ENCODE results near the gene VPS50. TPM values are rescaled to one million over a fixed set of nuclear protein-coding genes. Genes with fewer than 3 reads are reported as not detected.
A peak's percentile ranks its signal among the peaks of the same experiment; 100 is the strongest.

VPS50 gene
- total and polyA plus RNA-seq, 10 of the 15 experiments (the other 5 are each of a cell fraction or from before 2014, with no cell fraction given) = 4.0 to 22.0 (median 16.2) TPM

- H4K20me1 ChIP-seq (ENCODE audit: control insufficient read depth, insufficient read depth) = no peaks in the 10 kb centered on the region
- no peaks in the 10 kb centered on the region for H3K36me3 ChIP-seq (ENCODE audit: control insufficient read depth in 2 of 2, insufficient read depth in 2 of 2, low read length in 1 of 2)
- FAIRE-seq (no peak), ATAC-seq (peak; percentile 69), DNase-seq (ENCODE audit: low read depth, low spot score) (no peak)
- TF ChIP-seq, protein P1, sequence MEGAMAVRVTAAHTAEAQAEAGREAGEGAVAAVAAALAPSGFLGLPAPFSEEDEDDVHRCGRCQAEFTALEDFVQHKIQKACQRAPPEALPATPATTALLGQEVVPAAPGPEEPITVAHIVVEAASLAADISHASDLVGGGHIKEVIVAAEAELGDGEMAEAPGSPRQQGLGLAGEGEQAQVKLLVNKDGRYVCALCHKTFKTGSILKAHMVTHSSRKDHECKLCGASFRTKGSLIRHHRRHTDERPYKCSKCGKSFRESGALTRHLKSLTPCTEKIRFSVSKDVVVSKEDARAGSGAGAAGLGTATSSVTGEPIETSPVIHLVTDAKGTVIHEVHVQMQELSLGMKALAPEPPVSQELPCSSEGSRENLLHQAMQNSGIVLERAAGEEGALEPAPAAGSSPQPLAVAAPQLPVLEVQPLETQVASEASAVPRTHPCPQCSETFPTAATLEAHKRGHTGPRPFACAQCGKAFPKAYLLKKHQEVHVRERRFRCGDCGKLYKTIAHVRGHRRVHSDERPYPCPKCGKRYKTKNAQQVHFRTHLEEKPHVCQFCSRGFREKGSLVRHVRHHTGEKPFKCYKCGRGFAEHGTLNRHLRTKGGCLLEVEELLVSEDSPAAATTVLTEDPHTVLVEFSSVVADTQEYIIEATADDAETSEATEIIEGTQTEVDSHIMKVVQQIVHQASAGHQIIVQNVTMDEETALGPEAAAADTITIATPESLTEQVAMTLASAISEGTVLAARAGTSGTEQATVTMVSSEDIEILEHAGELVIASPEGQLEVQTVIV (IDR thresholded peaks at IDR 0.05; ENCODE audit: borderline replicate concordance, partially characterized antibody) = no peak
- TF ChIP-seq ZNF217 (IDR thresholded peaks at IDR 0.05) (no peak), KAT2A (conservative IDR thresholded peaks at IDR 0.05; ENCODE audit: control insufficient read depth, low read depth, low read length) (no peak), RUNX3 (IDR thresholded peaks at IDR 0.05; ENCODE audit: low read length) (no peak), ZBED1 (IDR thresholded peaks at IDR 0.05; ENCODE audit: borderline replicate concordance) (no peak), HDAC2 (IDR thresholded peaks at IDR 0.05) (no peak), SIN3A (IDR thresholded peaks at IDR 0.05; ENCODE audit: low read depth, low read length) (no peak), HDAC6 (IDR thresholded peaks at IDR 0.05; ENCODE audit: unreplicated experiment) (no peak), RB1 (IDR thresholded peaks at IDR 0.05; ENCODE audit: borderline replicate concordance) (no peak), SUPT20H (IDR thresholded peaks at IDR 0.05; ENCODE audit: borderline replicate concordance, control insufficient read depth, low read depth, low read length) (no peak), POLR2AphosphoS5 (IDR thresholded peaks at IDR 0.05; ENCODE audit: low read length) (no peak), JUNB (IDR thresholded peaks at IDR 0.05) (no peak), MLLT1 (IDR thresholded peaks at IDR 0.05) (no peak), YY1 (IDR thresholded peaks at IDR 0.05; ENCODE audit: low read depth, low read length) (no peak), MYC (IDR thresholded peaks at IDR 0.05; ENCODE audit: insufficient read depth, insufficient read length, insufficient replicate concordance, low read length, severe bottlenecking) (no peak), YBX1 (IDR thresholded peaks at IDR 0.05) (no peak), GABPA (IDR thresholded peaks at IDR 0.05; ENCODE audit: low read depth) (no peak)
- TF ChIP-seq, protein P2, sequence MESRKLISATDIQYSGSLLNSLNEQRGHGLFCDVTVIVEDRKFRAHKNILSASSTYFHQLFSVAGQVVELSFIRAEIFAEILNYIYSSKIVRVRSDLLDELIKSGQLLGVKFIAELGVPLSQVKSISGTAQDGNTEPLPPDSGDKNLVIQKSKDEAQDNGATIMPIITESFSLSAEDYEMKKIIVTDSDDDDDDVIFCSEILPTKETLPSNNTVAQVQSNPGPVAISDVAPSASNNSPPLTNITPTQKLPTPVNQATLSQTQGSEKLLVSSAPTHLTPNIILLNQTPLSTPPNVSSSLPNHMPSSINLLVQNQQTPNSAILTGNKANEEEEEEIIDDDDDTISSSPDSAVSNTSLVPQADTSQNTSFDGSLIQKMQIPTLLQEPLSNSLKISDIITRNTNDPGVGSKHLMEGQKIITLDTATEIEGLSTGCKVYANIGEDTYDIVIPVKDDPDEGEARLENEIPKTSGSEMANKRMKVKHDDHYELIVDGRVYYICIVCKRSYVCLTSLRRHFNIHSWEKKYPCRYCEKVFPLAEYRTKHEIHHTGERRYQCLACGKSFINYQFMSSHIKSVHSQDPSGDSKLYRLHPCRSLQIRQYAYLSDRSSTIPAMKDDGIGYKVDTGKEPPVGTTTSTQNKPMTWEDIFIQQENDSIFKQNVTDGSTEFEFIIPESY (IDR thresholded peaks at IDR 0.05) = no peak
- no peak overlapping the region for H2AFZ ChIP-seq (ENCODE audit: control insufficient read depth, low read depth, low read length)
- RAD21 ChIA-PET (ENCODE audit: unreplicated experiment) = no interaction called here
- H3K27me3 ChIP-seq (replicated peaks in 1 of 2; ENCODE audit: control insufficient read depth in 2 of 2, insufficient read depth in 2 of 2, low read length in 1 of 2) = no peaks in the 10 kb centered on the region
- no peaks in the 10 kb centered on the region for H3K79me2 ChIP-seq (ENCODE audit: control insufficient read depth, insufficient read depth, low read length)
- POLR2A ChIA-PET = no interaction called here
- CTCF ChIA-PET = no interaction called here
- no TSS peak for BruUV-seq (replicated peaks)
- H3K9ac ChIP-seq (ENCODE audit: control insufficient read depth, insufficient read depth, low read length) = no peak overlapping the region
- no peak overlapping the region for H3K4me3 ChIP-seq
- H3K27ac ChIP-seq (ENCODE audit: control insufficient read depth, insufficient read depth) = no peak overlapping the region
- in situ Hi-C loops (cut with MboI) = no loop called here
- SMC1A ChIA-PET (ENCODE audit: uncharacterized antibody, unreplicated experiment) = no interaction called here
- WGBS (ENCODE audit: insufficient coverage, insufficient replicate concordance, low lambda C conversion rate, missing lambda C conversion rate) = 34% methylated on average over 6 of the region's 6 CpGs
- no peak overlapping the region for H3K4me2 ChIP-seq (ENCODE audit: control insufficient read depth, insufficient read depth)
- no peaks in the 10 kb centered on the region for H3K9me3 ChIP-seq (replicated peaks; ENCODE audit: control insufficient read depth, insufficient read depth, low read length)
- H3K4me1 ChIP-seq (ENCODE audit: control insufficient read depth, insufficient read depth, low read length) = no peaks in the 10 kb centered on the region
- intact Hi-C loops (cut with micrococcal nuclease; ENCODE audit: unreplicated experiment) = no loop called here
These were observed 43.1 kb upstream of the VPS50 start for GRCh38 chr7:93188870-93189634.
